H1 (cell line): ENCODE data around the gene CASS4.

ENCODE experiments used
- CTCF ChIP-seq, 3 experiments: IDR thresholded peaks; 1 replicate in 2 of 3; 2 replicates in 1 of 3; pipeline versions ENCODE4 v1.5.1 to v1.6.1; 2011; ENCODE audit warnings: low read length in 3 of 3, mild to moderate bottlenecking in 3 of 3, inconsistent platforms in 2 of 3, low read depth in 1 of 3, moderate library complexity in 1 of 3; ENCODE audit not compliant: insufficient read depth in 1 of 3; ENCODE audit errors: control extremely low read depth in 1 of 3
- EZH2 ChIP-seq: fragments of 200-600 bp; sonication (generic); IDR thresholded peaks from 2 replicates; pipeline ENCODE4 v1.7.1; 2012; ENCODE audit warnings: low read depth, mild to moderate bottlenecking, moderate library complexity, low read length, inconsistent platforms; ENCODE audit not compliant: severe bottlenecking
- MAFK ChIP-seq: IDR thresholded peaks from 2 replicates; pipeline ENCODE4 v1.6.1; 2012; ENCODE audit warnings: low read depth, mild to moderate bottlenecking, improper control_type of control experiment, low read length
- POLR2AphosphoS5 ChIP-seq: IDR thresholded peaks from 2 replicates; pipeline ENCODE4 v1.6.1; 2011; ENCODE audit warnings: low read depth, low read length
- TAF1 ChIP-seq: IDR thresholded peaks from 2 replicates; pipeline ENCODE4 v1.6.1; 2011; ENCODE audit warnings: mild to moderate bottlenecking, low read depth, low read length

- TF ChIP-seq MAFK (no peak), POLR2AphosphoS5 (no peak), EZH2 (no peak), CTCF (IDR thresholded peaks at IDR 0.05; ENCODE audit: control extremely low read depth in 1 of 3, insufficient read depth in 1 of 3, low read depth in 1 of 3, low read length in 3 of 3) (no peak), TAF1 (no peak)
Observed at GRCh38 chr20:56428410-56428809, 16.4 kb downstream of the CASS4 start.
